GM18517 (cell line): ENCODE measurements around the gene DAZAP2.

Experiments
- ATAC-seq: cut with Tn5 transposase; IDR thresholded peaks from one replicate; pipeline ENCODE4 v1.9.1; 2021; ENCODE audit warnings: mild to moderate bottlenecking, moderate library complexity; ENCODE audit not compliant: unreplicated experiment

The DAZAP2 gene

DNA sequence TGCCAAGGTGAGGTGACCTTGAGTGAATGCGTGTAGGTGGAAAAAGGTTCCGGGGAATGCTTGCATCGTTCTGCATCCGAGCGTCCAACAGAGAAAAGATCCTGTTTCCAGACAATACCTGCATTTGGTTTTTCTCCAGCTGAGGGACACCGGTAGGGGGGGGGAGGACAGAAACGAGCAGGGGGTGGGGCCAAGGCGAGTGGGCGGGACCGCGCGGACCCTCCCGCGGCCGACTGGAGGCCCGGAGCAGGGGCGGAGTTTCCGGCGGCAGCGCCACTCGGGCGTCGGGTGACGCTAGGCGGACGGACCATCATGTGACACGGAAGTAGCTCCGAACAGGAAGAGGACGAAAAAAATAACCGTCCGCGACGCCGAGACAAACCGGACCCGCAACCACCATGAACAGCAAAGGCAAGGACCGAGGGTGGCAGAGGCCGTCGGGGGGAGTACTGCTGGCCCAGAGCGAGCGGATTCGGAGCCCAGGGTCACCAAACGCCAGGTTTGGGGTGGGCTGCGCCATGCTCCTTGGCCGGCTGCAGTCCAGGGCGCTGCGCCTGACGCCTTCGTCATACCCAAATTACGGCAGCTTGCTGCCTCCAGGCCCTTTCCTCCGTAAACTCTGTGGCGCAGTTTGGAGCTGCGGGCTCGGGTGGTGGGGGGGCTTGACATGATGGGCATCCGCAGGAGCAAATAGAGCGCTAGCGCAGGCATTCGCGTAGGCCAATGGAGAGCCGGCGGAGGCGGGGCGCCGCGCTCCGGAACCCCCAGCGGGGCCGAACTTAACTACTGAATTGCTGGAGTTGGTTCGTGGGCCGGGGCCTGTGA is at the start of gene DAZAP2:
Gene DAZAP2, plus strand, starts transcription at position 317 of the 825 bp plus-strand sequence. Its CDS starts 82 bp downstream, at position 399.
- peak; percentile 69 for ATAC-seq

DNA sequence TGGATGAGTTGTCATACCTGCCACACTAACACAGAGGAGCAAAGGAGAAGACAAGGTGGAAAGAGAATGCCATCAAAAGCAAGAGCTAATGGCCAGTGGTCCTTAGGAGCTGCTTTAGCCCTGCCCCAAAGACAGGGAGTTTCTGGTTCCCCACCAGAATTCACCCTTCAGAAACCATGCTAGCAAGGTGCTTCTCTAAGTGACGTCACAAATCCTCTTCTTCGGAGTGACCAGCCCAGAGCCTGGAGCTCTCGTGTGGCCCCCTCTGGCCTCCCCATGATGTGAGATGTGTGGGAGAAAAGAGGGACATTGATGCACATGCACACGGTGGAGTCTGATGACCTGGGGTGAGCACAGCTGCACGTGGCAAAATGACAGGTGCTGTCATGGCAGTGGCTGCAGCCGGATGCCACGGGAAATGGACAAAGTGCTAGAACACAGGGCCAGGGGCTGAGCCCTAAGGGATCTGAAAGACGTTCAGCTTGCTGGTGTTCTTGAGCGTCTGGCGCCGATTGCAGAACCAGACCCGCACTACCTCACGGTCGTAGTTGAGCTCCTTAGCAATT is 48.8 kb upstream of the DAZAP2 start:
- no peak for ATAC-seq

DNA sequence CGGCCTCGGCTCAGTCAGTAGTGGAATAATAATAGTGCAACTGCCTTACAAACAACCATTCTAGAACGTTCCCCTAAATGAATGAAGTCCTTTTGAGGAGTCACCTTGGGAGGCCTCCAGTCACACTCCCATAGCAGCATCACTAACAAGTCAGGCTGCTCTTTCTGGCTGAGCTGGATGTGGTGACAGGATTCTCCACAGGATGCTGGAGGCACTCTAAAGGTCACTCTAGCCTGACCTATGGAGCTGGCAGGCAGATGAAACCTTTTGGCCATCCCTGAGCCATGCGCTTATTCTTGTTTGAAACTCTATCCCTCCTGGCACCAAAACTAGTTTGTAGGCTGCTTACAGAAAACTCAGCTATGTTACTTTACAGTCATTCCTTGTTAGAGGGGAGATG is 47.8 kb upstream of the DAZAP2 start:
- no peak for ATAC-seq

GRCh38 chr12:51191516-51192283 is 46.9 kb upstream of the DAZAP2 start:
- ATAC-seq, result no peak

DNA sequence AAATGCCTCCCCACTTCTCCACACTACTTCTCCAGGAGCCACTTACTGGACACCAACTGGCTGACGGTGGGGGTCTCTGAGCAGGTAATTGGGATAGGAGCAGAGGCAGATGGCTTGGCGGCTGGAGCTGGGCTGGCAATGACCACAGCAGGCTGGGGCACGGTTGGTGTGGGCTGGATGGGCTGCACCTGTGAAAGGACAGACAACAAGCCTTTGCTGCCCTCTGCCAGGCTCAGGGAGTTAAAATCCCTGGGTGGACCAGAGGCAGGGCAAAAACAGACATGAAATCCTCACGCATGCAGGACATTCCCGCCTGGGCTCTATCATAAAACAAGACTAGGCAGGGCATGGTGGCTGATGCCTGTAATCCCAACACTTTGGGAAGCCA is 46.3 kb upstream of the DAZAP2 start:
- ATAC-seq, result no peak

GRCh38 chr12:51195841-51196240 is 42.8 kb upstream of the DAZAP2 start:
- no peak for ATAC-seq

- ATAC-seq, result no peak
These were observed 42.1 kb upstream of the DAZAP2 start for GRCh38 chr12:51196547-51196946.

DNA sequence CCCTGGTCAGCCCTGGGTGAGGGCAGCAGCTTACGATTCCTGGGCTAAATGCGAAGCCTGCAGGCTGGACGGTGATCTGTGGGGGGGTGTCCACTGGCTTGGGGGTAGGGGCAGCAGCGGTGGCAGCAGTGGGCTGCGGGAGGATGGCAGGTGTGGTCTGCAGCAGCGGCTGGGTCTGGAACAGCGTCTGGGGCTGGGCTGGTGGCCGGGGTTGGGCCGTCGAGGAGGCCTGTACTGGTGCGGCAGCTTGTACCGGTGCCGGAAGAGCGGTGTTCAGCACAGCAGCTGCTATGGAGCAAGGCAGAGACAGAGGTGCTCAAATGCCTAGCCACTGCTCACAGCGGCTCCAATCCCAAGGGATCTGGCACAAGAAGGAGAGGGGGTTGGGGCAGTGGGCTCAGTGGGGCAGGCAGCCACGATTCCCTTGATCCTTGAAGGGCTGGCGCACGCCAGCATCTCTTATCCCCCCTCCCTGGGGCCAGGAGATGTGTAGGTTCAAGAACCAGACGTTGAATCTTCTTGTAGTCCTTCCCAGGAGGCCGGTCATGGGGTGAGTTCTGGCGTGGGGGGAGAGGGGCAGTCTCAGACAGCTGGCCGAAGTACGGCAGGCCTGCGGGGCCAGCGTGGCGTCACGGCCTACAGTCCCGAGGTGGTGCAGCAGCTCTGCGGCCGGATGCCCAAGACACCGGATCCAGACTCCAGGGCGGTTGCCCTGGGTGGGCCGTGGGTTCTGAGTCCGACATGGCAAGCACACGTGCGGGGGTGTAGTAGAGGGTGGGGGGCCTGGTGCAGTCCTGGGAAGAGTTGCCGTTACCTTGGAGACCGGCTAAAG is 40.7 kb upstream of the DAZAP2 start:
- no peak for ATAC-seq

GRCh38 chr12:51198568-51199365 is 39.9 kb upstream of the DAZAP2 start:
- no peak for ATAC-seq

DNA sequence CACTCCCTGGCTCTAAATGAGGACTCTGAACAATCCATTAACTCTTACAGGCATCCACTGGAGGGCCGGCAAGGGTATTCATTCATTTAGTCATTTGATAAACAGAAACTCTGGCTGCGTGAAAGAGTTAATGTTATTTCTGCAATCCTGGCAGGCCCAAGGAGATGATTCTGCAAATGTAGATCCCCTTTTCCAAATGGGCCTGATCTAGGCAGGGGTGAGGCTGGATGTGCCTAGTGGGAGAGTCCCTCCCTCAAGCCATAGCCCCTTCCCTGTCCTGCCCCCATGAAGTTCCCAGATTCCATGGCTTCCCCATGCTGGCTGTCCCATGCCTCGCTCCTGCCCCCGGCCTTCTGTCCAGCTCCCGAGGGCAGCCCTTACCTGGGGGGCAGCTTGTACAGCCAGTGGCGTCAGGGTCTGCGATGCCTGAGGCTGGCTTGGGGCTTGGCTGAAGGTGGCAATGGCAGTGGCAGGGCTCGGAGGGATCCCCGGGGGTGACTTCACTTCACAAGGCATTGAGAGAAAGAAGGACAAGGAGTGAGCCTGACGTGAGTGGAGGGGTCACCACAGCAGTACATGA is 39.2 kb upstream of the DAZAP2 start:
- no peak for ATAC-seq

DNA sequence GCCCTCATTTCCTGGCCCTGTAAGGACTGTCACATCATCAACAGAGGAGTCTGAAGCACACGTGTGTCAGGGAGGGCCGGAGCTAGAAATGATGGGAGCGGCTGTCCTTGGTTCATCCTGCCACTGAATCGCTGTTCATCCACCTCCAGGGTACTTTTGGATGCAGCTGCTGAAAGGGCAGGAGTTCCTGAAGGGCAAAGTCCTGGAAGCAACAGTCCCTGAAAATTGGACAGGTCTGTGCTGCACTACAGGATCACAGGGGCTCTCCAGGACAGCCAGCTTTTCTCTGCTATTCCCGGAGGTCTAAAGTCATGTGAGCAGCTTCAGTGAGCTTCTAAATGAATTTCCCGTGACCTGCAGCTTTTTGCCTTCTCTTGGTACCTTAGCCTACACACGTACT is 38.5 kb upstream of the DAZAP2 start:
- no peak for ATAC-seq

DNA sequence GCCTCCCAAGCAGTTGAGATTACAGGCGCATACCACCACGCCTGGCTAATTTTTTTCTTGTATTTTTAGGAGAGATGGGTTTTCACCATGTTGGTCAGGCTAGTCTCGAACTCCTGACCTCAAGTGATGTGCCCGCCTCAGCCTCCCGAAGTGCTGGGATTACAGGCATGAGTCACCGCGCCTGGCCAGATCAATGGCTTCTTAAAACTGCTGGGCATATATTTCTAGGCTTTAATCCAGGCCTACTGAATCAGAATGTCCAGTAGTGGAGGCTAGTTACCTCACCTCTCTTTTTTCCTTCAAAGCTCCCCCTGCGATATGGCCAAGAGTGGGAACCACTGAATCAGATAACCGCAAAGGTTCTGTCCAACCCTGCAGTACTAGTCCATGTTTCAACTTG is 37.8 kb upstream of the DAZAP2 start:
- no peak for ATAC-seq

- no peak for ATAC-seq
These were observed 35.9 kb upstream of the DAZAP2 start for GRCh38 chr12:51202718-51203117.

- no peak for ATAC-seq
These were observed 33.3 kb upstream of the DAZAP2 start for GRCh38 chr12:51205350-51205749.

GRCh38 chr12:51208016-51208660 is 30.5 kb upstream of the DAZAP2 start:
- ATAC-seq, result no peak

GRCh38 chr12:51209259-51209658 is 29.4 kb upstream of the DAZAP2 start:
- no peak for ATAC-seq

DNA sequence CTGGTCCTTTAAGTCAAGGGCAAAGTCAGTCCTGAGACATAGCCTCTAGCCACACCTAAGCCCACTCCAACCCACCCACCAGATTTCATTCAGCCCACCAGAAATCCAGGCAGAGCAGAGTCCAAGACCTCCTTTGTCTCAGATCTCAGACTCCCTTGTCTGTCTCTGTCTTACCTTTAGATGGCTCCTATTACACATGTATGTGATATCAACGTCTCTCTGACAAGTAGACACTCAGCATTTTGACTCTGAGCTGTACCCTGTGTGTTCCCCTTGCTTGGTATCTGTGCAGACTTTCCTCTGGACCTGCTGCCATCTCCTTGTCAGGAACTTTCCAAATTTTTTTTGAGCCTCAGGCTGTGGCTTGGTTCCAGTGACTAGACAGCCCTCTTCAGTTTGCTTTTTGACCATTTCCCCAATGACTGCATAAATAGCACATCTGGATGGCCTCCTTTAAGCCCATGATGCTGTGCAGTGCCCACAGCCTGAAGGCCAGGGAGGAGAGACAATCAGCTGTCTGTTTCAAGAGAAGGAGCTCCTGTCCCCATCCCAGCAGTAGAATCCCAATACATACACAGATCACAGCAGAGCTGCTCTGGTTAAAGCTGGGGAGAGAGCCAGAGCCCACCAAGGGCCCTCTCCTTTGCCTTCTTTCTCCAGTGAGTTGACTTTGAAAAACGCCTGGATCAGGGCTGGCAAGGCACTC is 27.8 kb upstream of the DAZAP2 start:
- no peak for ATAC-seq

GRCh38 chr12:51214895-51215294 is 23.7 kb upstream of the DAZAP2 start:
- ATAC-seq, result no peak

- ATAC-seq, result no peak
These were observed 22.0 kb upstream of the DAZAP2 start for GRCh38 chr12:51216642-51217041.
